Medulla oblongata (tissue), 1 donor: ENCODE data around the gene PCDHGA9.
A peak's percentile ranks its signal among the peaks of the same experiment; 100 is the strongest.
"Not testable (repeated sequence)": the region's sequence is repeated elsewhere in the genome, so short reads cannot be mapped to it uniquely, and the experiment has no call there.

Experiments used
- DNase-seq: peaks from one replicate; pipeline ENCODE4 v3.0.0-alpha.2; 2015; ENCODE audit errors: extremely low spot score

The PCDHGA9 gene

GRCh38 chr5:141384471-141385267, 17.9 kb upstream of the PCDHGA9 start:
- no peak for DNase-seq

- peak; percentile 4 for DNase-seq
Observed at GRCh38 chr5:141387557-141388311, 14.8 kb upstream of the PCDHGA9 start, which contains the start of gene PCDHGB4. Gene PCDHGB4 (plus strand): TSS chr5:141387698. CDS start chr5:141387885, 187 bp downstream.

- no peak for DNase-seq
Observed at GRCh38 chr5:141388661-141389060, 13.9 kb upstream of the PCDHGA9 start.

GRCh38 chr5:141389153-141390042, 13.2 kb upstream of the PCDHGA9 start:
- DNase-seq: no peak

- DNase-seq: no peak
Observed at GRCh38 chr5:141392429-141393198, 10.0 kb upstream of the PCDHGA9 start, which contains the start of gene PCDHGA8. Gene PCDHGA8 (plus strand): TSS chr5:141392633. CDS start chr5:141392814, 181 bp downstream.

- DNase-seq: no peak
Observed at GRCh38 chr5:141393267-141393666, 9.3 kb upstream of the PCDHGA9 start.

GRCh38 chr5:141394401-141395187, 8.0 kb upstream of the PCDHGA9 start:
- DNase-seq: not testable (repeated sequence)

GRCh38 chr5:141397756-141398551, 4.6 kb upstream of the PCDHGA9 start, which contains the start of gene PCDHGB5:
Gene PCDHGB5 (plus strand): TSS chr5:141397947. CDS start chr5:141398128, 181 bp downstream.
- peak; percentile 12 for DNase-seq

- no peak for DNase-seq
Observed at GRCh38 chr5:141398608-141399007, 4.0 kb upstream of the PCDHGA9 start.

- no peak for DNase-seq
Observed at GRCh38 chr5:141399555-141400258, 2.9 kb upstream of the PCDHGA9 start.

- no peak for DNase-seq
Observed at GRCh38 chr5:141403387-141403786, 809 bp downstream of the PCDHGA9 start.

GRCh38 chr5:141407790-141408505, 5.4 kb downstream of the PCDHGA9 start, which contains the start of gene PCDHGB6:
Gene PCDHGB6 (plus strand): TSS chr5:141408021. CDS start chr5:141408203, 182 bp downstream.
- not testable (repeated sequence) for DNase-seq

GRCh38 chr5:141409598-141410306, 7.2 kb downstream of the PCDHGA9 start:
- no peak for DNase-seq

- no peak for DNase-seq
Observed at GRCh38 chr5:141411575-141411974, 9.0 kb downstream of the PCDHGA9 start.

- DNase-seq: peak; percentile 25
Observed at GRCh38 chr5:141412854-141413539, 10.4 kb downstream of the PCDHGA9 start, which contains the start of gene PCDHGA10. Gene PCDHGA10 (plus strand): TSS chr5:141412987. CDS start chr5:141413176, 189 bp downstream.

GRCh38 chr5:141413540-141414069, 11.0 kb downstream of the PCDHGA9 start:
- no peak for DNase-seq
